LNCaP clone FGC (cell line): ENCODE measurements around the gene SPEF2.

ENCODE experiments used
- DNase-seq: peaks from one replicate; pipeline ENCODE4 v3.0.0-alpha.2; 2011; ENCODE audit warnings: low read depth
- H3K4me3 ChIP-seq: 2 replicates; pipeline ENCODE4 v1.5.1; 2011; ENCODE audit warnings: mild to moderate bottlenecking, low read depth, low read length, control low read depth
- CTCF ChIP-seq: IDR thresholded peaks from 2 replicates; pipeline ENCODE4 v1.5.1; 2012; ENCODE audit warnings: mild to moderate bottlenecking; ENCODE audit not compliant: control insufficient read depth, insufficient read depth; ENCODE audit errors: extremely low read depth

SPEF2 gene

GRCh38 chr5:35821513-35821912, 203.8 kb downstream of the SPEF2 start:
- no peak overlapping the region for H3K4me3 ChIP-seq
- no peak for DNase-seq
- TF ChIP-seq CTCF = no peak

GRCh38 chr5:35822511-35822910, 204.8 kb downstream of the SPEF2 start:
- no peak for DNase-seq
- no peak overlapping the region for H3K4me3 ChIP-seq
- no peak for TF ChIP-seq CTCF

- DNase-seq = no peak
- H3K4me3 ChIP-seq = no peak overlapping the region
- no peak for TF ChIP-seq CTCF
Observed at GRCh38 chr5:35823347-35824098, 205.9 kb downstream of the SPEF2 start.

GRCh38 chr5:35826056-35826455, 208.4 kb downstream of the SPEF2 start:
- H3K4me3 ChIP-seq = no peak overlapping the region
- TF ChIP-seq CTCF = no peak
- no peak for DNase-seq

- TF ChIP-seq CTCF = no peak
- H3K4me3 ChIP-seq = no peak overlapping the region
- no peak for DNase-seq
Observed at GRCh38 chr5:35826554-35826953, 208.9 kb downstream of the SPEF2 start.

- no peak for TF ChIP-seq CTCF
- DNase-seq = no peak
- no peak overlapping the region for H3K4me3 ChIP-seq
Observed at GRCh38 chr5:35828082-35828598, 210.5 kb downstream of the SPEF2 start.

- TF ChIP-seq CTCF = no peak
- DNase-seq = no peak
- H3K4me3 ChIP-seq = no peak overlapping the region
Observed at GRCh38 chr5:35830587-35830986, 212.9 kb downstream of the SPEF2 start.
